B cell (primary cell): ENCODE measurements around the gene MRPS23.

Experiments used
- CTCF ChIP-seq: fragments of 200-600 bp; IDR thresholded peaks from one replicate; pipeline ENCODE4 v1.8.0; 2022; ENCODE audit warnings: antibody characterized with exemption, mild to moderate bottlenecking
- EZH2 ChIP-seq: IDR thresholded peaks from 2 replicates; pipeline ENCODE4 v1.6.1; 2012; ENCODE audit warnings: borderline replicate concordance, low read depth, mild to moderate bottlenecking, moderate library complexity, low read length; ENCODE audit not compliant: insufficient read depth, poor library complexity, severe bottlenecking

- TF ChIP-seq CTCF (no peak), EZH2 (no peak)
Measured at GRCh38 chr17:57861000-57861789, 11.4 kb upstream of the MRPS23 start.
